Mesenchymal stem cell (in vitro differentiated cells and primary cell): ENCODE data around the gene NEK10.

ENCODE experiments used
- DNase-seq: peaks from one replicate; pipeline ENCODE4 v3.0.0-alpha.2; 2013
- H2AFZ ChIP-seq: one replicate; pipeline ENCODE4 v1.6.1; 2013; ENCODE audit warnings: low read depth, mild to moderate bottlenecking, control low read depth, inconsistent platforms, low read length, moderate library complexity
- H2AK5ac ChIP-seq: 2 replicates; pipeline ENCODE4 v1.6.1; 2013; ENCODE audit warnings: low read length, moderate library complexity, mild to moderate bottlenecking, inconsistent platforms; ENCODE audit not compliant: severe bottlenecking
- H2BK120ac ChIP-seq: one replicate; pipeline ENCODE4 v1.6.1; 2013; ENCODE audit warnings: low read depth, mild to moderate bottlenecking, inconsistent platforms, low read length, moderate library complexity
- H2BK12ac ChIP-seq, 2 experiments: one replicate each; pipeline ENCODE4 v1.6.1; 2013; ENCODE audit warnings: inconsistent platforms in 2 of 2, low read length in 2 of 2, mild to moderate bottlenecking in 2 of 2, moderate library complexity in 2 of 2, control low read depth in 1 of 2
- H2BK15ac ChIP-seq: one replicate; pipeline ENCODE4 v1.6.1; 2013; ENCODE audit warnings: mild to moderate bottlenecking, low read depth, inconsistent platforms; ENCODE audit not compliant: poor library complexity, severe bottlenecking
- H2BK5ac ChIP-seq: 2 replicates; pipeline ENCODE4 v1.6.1; 2013; ENCODE audit warnings: low read depth, mild to moderate bottlenecking, low read length, control low read depth, inconsistent platforms; ENCODE audit not compliant: poor library complexity, severe bottlenecking
- H3K14ac ChIP-seq, 2 experiments: one replicate each; pipeline ENCODE4 v1.6.1; 2013; ENCODE audit warnings: inconsistent platforms in 2 of 2, low read length in 2 of 2, control low read depth in 1 of 2, mild to moderate bottlenecking in 1 of 2, moderate library complexity in 1 of 2
- H3K18ac ChIP-seq, 2 experiments: one replicate each; pipeline ENCODE4 v1.6.1; 2013; ENCODE audit warnings: inconsistent platforms in 2 of 2, low read length in 2 of 2, control low read depth in 1 of 2, low read depth in 1 of 2, mild to moderate bottlenecking in 1 of 2
- H3K23ac ChIP-seq, 2 experiments: one replicate each; pipeline ENCODE4 v1.6.1; 2013; ENCODE audit warnings: inconsistent platforms in 2 of 2, low read length in 2 of 2, mild to moderate bottlenecking in 2 of 2, moderate library complexity in 2 of 2, control low read depth in 1 of 2
- H3K27ac ChIP-seq: 2 replicates; pipeline ENCODE4 v1.5.1; 2013; ENCODE audit warnings: mild to moderate bottlenecking, moderate library complexity, low read length, control low read depth, inconsistent platforms; ENCODE audit not compliant: poor library complexity, severe bottlenecking
- H3K27me3 ChIP-seq, 2 experiments: 2 replicates each; pipeline versions ENCODE4 v1.6.1 to v1.7.0; 2013; ENCODE audit warnings: low read length in 2 of 2, mild to moderate bottlenecking in 2 of 2, moderate library complexity in 2 of 2, control low read depth in 1 of 2, inconsistent platforms in 1 of 2; ENCODE audit not compliant: control insufficient read depth in 1 of 2, insufficient read depth in 1 of 2
- H3K36me3 ChIP-seq, 2 experiments: 2 replicates each; pipeline versions ENCODE4 v1.6.1 to v1.7.0; 2013; ENCODE audit warnings: low read length in 2 of 2, control low read depth in 1 of 2, inconsistent platforms in 1 of 2, low read depth in 1 of 2, mild to moderate bottlenecking in 1 of 2; ENCODE audit not compliant: insufficient read depth in 2 of 2, control insufficient read depth in 1 of 2
- H3K4ac ChIP-seq, 2 experiments: one replicate each; pipeline ENCODE4 v1.6.1; 2013; ENCODE audit warnings: inconsistent platforms in 2 of 2, low read length in 2 of 2, mild to moderate bottlenecking in 2 of 2, moderate library complexity in 2 of 2, control low read depth in 1 of 2, low read depth in 1 of 2
- H3K4me1 ChIP-seq: 2 replicates; pipeline ENCODE4 v1.6.1; 2013; ENCODE audit warnings: low read depth, low read length, control low read depth; ENCODE audit not compliant: control insufficient read depth, insufficient read depth
- H3K4me2 ChIP-seq: 2 replicates; pipeline ENCODE4 v1.6.1; 2013; ENCODE audit warnings: low read length, mild to moderate bottlenecking, inconsistent platforms; ENCODE audit not compliant: poor library complexity, severe bottlenecking
- H3K4me3 ChIP-seq, 2 experiments: 2 replicates each; pipeline versions ENCODE4 v1.5.1 to v1.7.0; 2013; ENCODE audit warnings: low read length in 2 of 2, mild to moderate bottlenecking in 2 of 2, control low read depth in 1 of 2, low read depth in 1 of 2; ENCODE audit not compliant: insufficient read depth in 1 of 2
- H3K79me1 ChIP-seq: replicated peaks from 2 replicates; pipeline ENCODE4 v1.6.1; 2013; ENCODE audit warnings: mild to moderate bottlenecking, control low read depth, low read length, inconsistent platforms; ENCODE audit not compliant: poor library complexity, severe bottlenecking
- H3K9ac ChIP-seq: 2 replicates; pipeline ENCODE4 v1.7.0; 2013; ENCODE audit warnings: mild to moderate bottlenecking, low read length, moderate library complexity
- H3K9me3 ChIP-seq: 2 replicates; pipeline ENCODE4 v1.7.0; 2013; ENCODE audit warnings: mild to moderate bottlenecking, low read length; ENCODE audit not compliant: control insufficient read depth
- H4K8ac ChIP-seq: one replicate; pipeline ENCODE4 v1.6.1; 2013; ENCODE audit warnings: inconsistent platforms, mild to moderate bottlenecking, low read length, moderate library complexity
- H4K91ac ChIP-seq: one replicate; pipeline ENCODE4 v1.6.1; 2013; ENCODE audit warnings: mild to moderate bottlenecking, low read length, inconsistent platforms
- WGBS: methylation state at CpG from one replicate; pipeline ENCODE4 v1.1.7; 2013; ENCODE audit warnings: mixed read lengths; 5-methylcytosine and 5-hydroxymethylcytosine counted together

The NEK10 gene

DNA sequence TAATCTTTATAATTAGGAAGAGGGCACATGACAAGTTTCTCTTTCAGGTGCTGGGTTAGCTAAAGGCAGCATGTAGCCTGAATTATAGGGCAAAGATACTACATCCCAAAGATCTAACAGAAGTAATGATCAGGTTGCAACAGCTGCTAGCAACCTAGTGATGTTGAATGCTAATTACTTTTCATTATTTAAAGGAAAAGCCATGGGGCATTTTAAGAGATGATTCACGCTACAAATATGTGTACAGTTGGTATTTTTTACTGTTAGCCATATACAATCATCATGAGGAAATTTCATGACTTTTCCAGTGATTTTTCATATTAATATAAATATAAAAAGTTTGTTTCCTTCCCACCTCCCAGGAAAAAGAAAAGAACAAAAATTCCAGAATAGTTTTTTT, 43.0 kb downstream of the NEK10 start:
- Histone ChIP-seq H3K9me3 (no peaks in the 10 kb centered on the region), H3K79me1 (no peaks in the 10 kb centered on the region), H3K4me1 (peaks cover 3% of the 10 kb centered on the region), H3K9ac (peak overlapping the region; percentile 42), H3K27me3 (no peaks in the 10 kb centered on the region), H3K4ac (no peak overlapping the region), H3K36me3 (peaks cover 0 to 60% of the 10 kb centered on the region in 2 experiments), H3K4me3 (no peak overlapping the region), H2BK12ac (no peak overlapping the region), H3K27ac (no peak overlapping the region), H2BK120ac (no peak overlapping the region), H3K14ac (no peak overlapping the region), H3K23ac (no peak overlapping the region), H2BK5ac (no peak overlapping the region), H4K91ac (no peak overlapping the region), H2AFZ (no peak overlapping the region), H3K18ac (no peak overlapping the region), H2AK5ac (no peak overlapping the region), H2BK15ac (no peak overlapping the region), H3K4me2 (no peak overlapping the region), H4K8ac (no peak overlapping the region)
- no CpG with 5 or more reads among the region's 1 CpG for WGBS
- DNase-seq: no peak

DNA sequence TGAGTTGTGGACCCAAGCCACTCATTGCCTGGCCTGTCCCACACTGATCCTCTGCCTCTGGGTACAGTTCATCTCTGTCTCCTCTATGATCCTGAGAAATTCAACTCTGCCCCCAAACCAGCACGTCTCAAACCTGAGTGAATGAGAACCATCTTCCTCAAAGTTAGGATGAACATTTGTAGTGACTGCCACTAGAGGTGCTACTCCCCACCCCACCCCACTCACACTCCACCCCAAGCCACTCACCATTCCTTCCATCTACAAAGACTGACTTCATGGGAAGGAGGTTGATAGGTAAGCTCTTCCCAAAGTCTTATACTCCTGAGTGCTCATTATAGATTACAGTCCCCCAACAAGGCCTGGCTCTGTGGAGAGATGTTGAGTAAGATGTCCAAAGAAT, 43.8 kb downstream of the NEK10 start:
- Histone ChIP-seq H4K8ac (no peak overlapping the region), H3K4ac (no peak overlapping the region), H3K79me1 (no peaks in the 10 kb centered on the region), H2BK12ac (peak overlapping the region in 1 of 2 experiments; percentile 70), H2AFZ (no peak overlapping the region), H3K23ac (no peak overlapping the region), H2BK15ac (no peak overlapping the region), H2BK5ac (no peak overlapping the region), H2BK120ac (no peak overlapping the region), H3K18ac (peak overlapping the region in 1 of 2 experiments; percentile 72), H3K9ac (no peak overlapping the region), H3K14ac (peak overlapping the region in 1 of 2 experiments; percentile 61), H3K27me3 (no peaks in the 10 kb centered on the region), H4K91ac (no peak overlapping the region), H3K27ac (no peak overlapping the region), H3K4me1 (peaks cover 3% of the 10 kb centered on the region), H3K4me2 (no peak overlapping the region), H2AK5ac (no peak overlapping the region), H3K4me3 (no peak overlapping the region), H3K36me3 (peaks cover 0 to 64% of the 10 kb centered on the region in 2 experiments), H3K9me3 (no peaks in the 10 kb centered on the region)
- no peak for DNase-seq
- 100% methylated on average over 1 of the region's 1 CpG for WGBS

- Histone ChIP-seq H3K4me2 (no peak overlapping the region), H3K4ac (no peak overlapping the region), H3K9me3 (no peaks in the 10 kb centered on the region), H3K23ac (no peak overlapping the region), H2AFZ (no peak overlapping the region), H2AK5ac (no peak overlapping the region), H2BK12ac (peak overlapping the region in 1 of 2 experiments; percentile 70), H3K27me3 (no peaks in the 10 kb centered on the region), H3K27ac (no peak overlapping the region), H3K4me3 (no peak overlapping the region), H2BK5ac (no peak overlapping the region), H3K79me1 (no peaks in the 10 kb centered on the region), H4K91ac (no peak overlapping the region), H3K4me1 (peaks cover 3% of the 10 kb centered on the region), H2BK120ac (no peak overlapping the region), H3K36me3 (peaks cover 0 to 65% of the 10 kb centered on the region in 2 experiments), H4K8ac (no peak overlapping the region), H3K9ac (no peak overlapping the region), H3K14ac (no peak overlapping the region), H2BK15ac (no peak overlapping the region), H3K18ac (no peak overlapping the region)
- WGBS: 79% methylated on average over 2 of the region's 2 CpGs
- DNase-seq: no peak
These were observed 44.5 kb downstream of the NEK10 start for GRCh38 chr3:27324686-27325085.

DNA sequence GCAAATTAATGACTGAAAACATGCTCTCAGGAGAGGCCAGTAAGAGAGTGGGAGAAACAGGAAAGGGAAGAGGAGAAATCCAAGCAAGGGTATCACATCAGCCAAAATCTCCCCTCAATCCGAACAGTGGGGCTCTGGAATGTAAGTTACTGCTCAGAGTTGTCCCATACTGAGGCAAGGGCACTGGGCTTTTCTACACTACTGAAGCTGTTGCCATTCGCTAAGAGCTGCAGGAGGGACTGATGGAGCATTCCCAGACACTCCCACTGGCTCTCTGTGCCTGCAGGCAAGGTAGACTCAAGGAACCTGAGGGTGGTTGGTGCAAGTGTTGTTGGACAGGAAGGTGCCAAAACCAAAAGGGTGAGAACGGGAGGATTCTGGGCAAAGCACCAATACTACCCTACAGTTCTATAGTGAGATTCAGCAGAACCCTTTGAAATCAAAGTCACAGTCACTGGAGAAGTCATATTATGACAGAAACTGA, 46.1 kb downstream of the NEK10 start:
- Histone ChIP-seq H3K18ac (no peak overlapping the region), H3K4me3 (no peak overlapping the region), H2AK5ac (no peak overlapping the region), H3K4ac (no peak overlapping the region), H3K27ac (no peak overlapping the region), H3K36me3 (peaks cover 0 to 63% of the 10 kb centered on the region in 2 experiments), H2BK5ac (no peak overlapping the region), H4K91ac (no peak overlapping the region), H2BK12ac (no peak overlapping the region), H2AFZ (no peak overlapping the region), H3K27me3 (no peaks in the 10 kb centered on the region), H3K9ac (no peak overlapping the region), H3K23ac (no peak overlapping the region), H3K14ac (no peak overlapping the region), H2BK120ac (no peak overlapping the region), H3K9me3 (no peaks in the 10 kb centered on the region), H3K79me1 (no peaks in the 10 kb centered on the region), H2BK15ac (no peak overlapping the region), H3K4me1 (peaks cover 3% of the 10 kb centered on the region), H4K8ac (no peak overlapping the region), H3K4me2 (no peak overlapping the region)
- no peak for DNase-seq
- WGBS: 90% methylated on average over 2 of the region's 3 CpGs
